B cell (primary cell): Measurements from ENCODE around the gene DNAJC4. TPM values are rescaled to one million over a fixed set of nuclear protein-coding genes. Genes with fewer than 3 reads are reported as not detected.

Experiments used
- ATAC-seq: fragments of 200-7000 bp; cut with Tn5 transposase; one replicate; pipeline ENCODE4 v1.10.0; 2021; ENCODE audit warnings: low read depth, mild to moderate bottlenecking, moderate number of reproducible peaks, moderate library complexity
- CTCF ChIA-PET: fragments of 350-600 bp; sonication (Branson Sonifier 250); formaldehyde crosslinking; loops from one replicate; lab custom pipeline; 2021; ENCODE audit warnings: antibody characterized with exemption, inconsistent platforms; lab: Charles Lee
- POLR2A ChIA-PET: fragments of 350-600 bp; sonication (Branson Sonifier 250); formaldehyde crosslinking; loops from one replicate; lab custom pipeline; 2021; ENCODE audit warnings: antibody characterized with exemption; lab: Charles Lee
- DNase-seq: peaks from one replicate; pipeline ENCODE4 v3.0.0; 2013
- H2AFZ ChIP-seq: 2 replicates; pipeline ENCODE4 v1.6.1; 2012; ENCODE audit warnings: mild to moderate bottlenecking, low read depth, low read length; ENCODE audit not compliant: insufficient read depth, poor library complexity, severe bottlenecking
- H3K27ac ChIP-seq, 2 donors: 1 replicate in 1 of 2; 2 replicates in 1 of 2; pipeline ENCODE4 v1.5.1; 2012 to 2013; ENCODE audit warnings: low read length in 2 of 2, mild to moderate bottlenecking in 2 of 2, moderate library complexity in 1 of 2
- H3K27me3 ChIP-seq, 4 experiments: fragments of 200-600 bp in 1 of 4; sonication (generic) in 1 of 4; replicated peaks in 1 of 4; 1 replicate in 2 of 4; 2 replicates in 2 of 4; pipeline versions ENCODE4 v1.6.1 to v1.7.0; 2013 to 2016; ENCODE audit warnings: low read length in 3 of 4, mild to moderate bottlenecking in 2 of 4, mixed read lengths in 1 of 4, moderate library complexity in 1 of 4; ENCODE audit not compliant: insufficient read depth in 4 of 4, control insufficient read depth in 3 of 4; ENCODE audit errors: control extremely low read depth in 1 of 4
- H3K36me3 ChIP-seq, 2 experiments: replicated peaks in 1 of 2; 1 replicate in 1 of 2; 2 replicates in 1 of 2; pipeline versions ENCODE4 v1.6.1 to v1.7.1; 2013; ENCODE audit warnings: low read length in 1 of 2; ENCODE audit not compliant: insufficient read depth in 2 of 2, control insufficient read depth in 1 of 2; ENCODE audit errors: control extremely low read depth in 1 of 2, extremely low read depth in 1 of 2
- H3K4me1 ChIP-seq, 2 donors: fragments of 200-600 bp in 1 of 2; sonication (generic) in 1 of 2; 1 replicate in 1 of 2; 2 replicates in 1 of 2; pipeline versions ENCODE4 v1.5.1 to v1.6.1; 2013 to 2017; ENCODE audit warnings: low read length in 2 of 2; ENCODE audit not compliant: control insufficient read depth in 2 of 2, insufficient read depth in 2 of 2
- H3K4me2 ChIP-seq: replicated peaks from 2 replicates; pipeline ENCODE3; 2012; ENCODE audit warnings: mild to moderate bottlenecking, low read depth, low read length; ENCODE audit not compliant: poor library complexity, severe bottlenecking
- H3K4me3 ChIP-seq, 5 experiments: fragments of 200-600 bp in 1 of 5; sonication (generic) in 1 of 5; 1 replicate in 3 of 5; 2 replicates in 2 of 5; pipeline versions ENCODE4 v1.5.1 to v1.7.0; 2011 to 2016; ENCODE audit warnings: low read length in 4 of 5, mild to moderate bottlenecking in 4 of 5, low read depth in 2 of 5, control low read depth in 1 of 5, moderate library complexity in 1 of 5; ENCODE audit not compliant: insufficient read depth in 1 of 5; ENCODE audit errors: control extremely low read depth in 1 of 5, extremely low read depth in 1 of 5
- H3K79me2 ChIP-seq: fragments of 200-600 bp; sonication (generic); one replicate; pipeline ENCODE4 v1.6.0; 2016; ENCODE audit warnings: low read length; ENCODE audit not compliant: control insufficient read depth, insufficient read depth
- H3K9ac ChIP-seq: fragments of 200-600 bp; sonication (generic); 2 replicates; pipeline ENCODE4 v1.6.1; 2017; ENCODE audit warnings: mild to moderate bottlenecking, low read length, moderate library complexity
- H3K9me3 ChIP-seq, 3 donors: one replicate each; pipeline versions ENCODE4 v1.6.1 to v1.7.1; 2013; ENCODE audit warnings: low read length in 2 of 3; ENCODE audit not compliant: control insufficient read depth in 2 of 3, insufficient read depth in 1 of 3; ENCODE audit errors: control extremely low read depth in 1 of 3
- H4K20me1 ChIP-seq: 2 replicates; pipeline ENCODE4 v1.6.0; 2012; ENCODE audit warnings: mild to moderate bottlenecking, low read length; ENCODE audit not compliant: insufficient read depth, control insufficient read depth, poor library complexity, severe bottlenecking
- H3K27ac Mint-ChIP-seq: one replicate; pipeline ENCODE4 v1.8.0; 2021; ENCODE audit warnings: mixed read lengths
- H3K27me3 Mint-ChIP-seq: one replicate; pipeline ENCODE4 v1.8.0; 2021; ENCODE audit warnings: mixed read lengths
- H3K4me1 Mint-ChIP-seq: one replicate; pipeline ENCODE4 v1.8.0; 2021; ENCODE audit warnings: mixed read lengths
- H3K4me3 Mint-ChIP-seq: one replicate; pipeline ENCODE4 v1.8.0; 2021; ENCODE audit warnings: mixed read lengths
- H3K9me3 Mint-ChIP-seq: one replicate; pipeline ENCODE4 v1.8.0; 2022; ENCODE audit warnings: mixed read lengths; ENCODE audit not compliant: insufficient read depth
- CTCF ChIP-seq: fragments of 200-600 bp; IDR thresholded peaks from one replicate; pipeline ENCODE4 v1.8.0; 2022; ENCODE audit warnings: antibody characterized with exemption, mild to moderate bottlenecking
- EZH2 ChIP-seq: IDR thresholded peaks from 2 replicates; pipeline ENCODE4 v1.6.1; 2012; ENCODE audit warnings: borderline replicate concordance, low read depth, mild to moderate bottlenecking, moderate library complexity, low read length; ENCODE audit not compliant: insufficient read depth, poor library complexity, severe bottlenecking
- WGBS: methylation state at CpG from one replicate; pipeline ENCODE4 v1.1.5; 2013; ENCODE audit warnings: missing lambda C conversion rate; ENCODE audit not compliant: insufficient coverage; 5-methylcytosine and 5-hydroxymethylcytosine counted together
- intact Hi-C: fragments of 100-400 bp; cut with micrococcal nuclease; formaldehyde crosslinking; loops from one replicate; pipeline ENCODE4 v1.10.0; 2022
- polyA plus RNA-seq: library from polyadenylated mRNA; depleted of rRNA; stranded (reverse); fragments of >200 nt; gene quantifications from 2 replicates; pipeline ENCODE4 v1.2.3, GENCODE V29; 2012
- total RNA-seq, 2 donors: library from RNA; stranded (reverse); fragments of 120-200 nt in 1 of 2; gene quantifications; 1 replicate in 1 of 2; 2 replicates in 1 of 2; pipeline versions ENCODE4 v1.2.3 to v1.2.4, GENCODE V29; 2013 to 2022

The DNAJC4 gene
- total and polyA plus RNA-seq, 2 donors (not counting 1 experiment from before 2014, with no cell fraction given) = 74.4 to 105 TPM

DNA sequence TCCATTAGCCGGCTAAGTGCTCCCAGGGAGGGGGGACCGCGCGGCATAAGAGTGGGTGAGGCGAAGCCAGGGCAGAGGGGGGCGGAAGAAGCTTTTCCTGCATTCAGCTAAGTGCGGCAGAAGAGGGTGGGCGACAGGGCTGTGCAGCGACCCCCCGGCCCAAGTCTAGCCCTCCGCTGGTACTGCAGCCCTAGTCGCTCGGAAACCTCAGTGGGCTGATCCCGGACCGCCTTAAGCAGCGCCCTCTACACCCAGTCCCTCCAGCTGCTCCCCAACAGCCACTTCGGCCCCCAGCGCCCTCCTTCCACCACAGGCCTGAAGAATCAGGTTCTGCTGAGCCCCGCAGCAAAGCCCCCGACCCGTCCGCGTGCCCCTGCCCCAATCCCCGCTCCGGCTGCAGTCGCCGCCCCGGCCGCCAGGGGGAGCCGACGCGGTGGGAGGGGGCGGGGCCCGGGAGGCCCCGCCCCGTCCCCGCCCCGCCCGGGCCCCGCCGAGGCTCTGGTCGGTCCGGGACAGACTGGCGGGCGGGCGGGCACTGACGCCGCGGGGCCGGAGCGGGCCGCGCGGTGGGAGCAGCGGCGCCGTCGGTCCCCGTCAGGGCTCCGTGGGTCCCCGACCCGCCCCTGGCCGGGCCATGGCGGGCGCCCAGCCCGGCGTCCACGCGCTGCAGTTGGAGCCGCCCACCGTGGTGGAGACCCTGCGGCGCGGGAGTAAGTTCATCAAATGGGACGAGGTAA is 20.8 kb downstream of the DNAJC4 start, which contains the start of gene PLCB3:
PLCB3 (plus strand) TSS at position 515 of the 737 bp plus-strand sequence; CDS start at position 635, 120 bp downstream.
- H4K20me1 ChIP-seq = no peaks in the 10 kb centered on the region
- ATAC-seq (peak; percentile 66), DNase-seq (peak; percentile 78)
- no peaks in the 10 kb centered on the region for H3K27me3 Mint-ChIP-seq
- peak within 1 kb of the TSS; percentile 82 for H2AFZ ChIP-seq
- peak within 1 kb of the TSS; percentile 80 for H3K27ac Mint-ChIP-seq
- H3K9ac ChIP-seq = peak within 1 kb of the TSS; percentile 76
- TF ChIP-seq EZH2 (no peak), CTCF (peak; percentile 78)
- H3K4me2 ChIP-seq = peak within 1 kb of the TSS; percentile 90
- WGBS = under 1% methylated on average over 75 of the region's 75 CpGs
- ChIA-PET CTCF (interaction anchor here (0.8 to 10.4 kb wide), 17 partner anchors 10 to 104 kb away, joined by 3 to 141 read pairs (median 6); partner anchors contain the start of genes BAD, CATSPERZ, DNAJC4 and FERMT3), POLR2A (interaction anchor here (0.6 to 1.8 kb wide), 5 partner anchors 18 to 67 kb away, joined by 3 to 7 read pairs (median 5); partner anchors contain the start of genes BAD, GPR137 and PRDX5)
- intact Hi-C loops = loop anchor here (1.0 kb wide), 4 partner anchors 18 to 53 kb away; partner anchors contain the start of genes BAD, NUDT22 and TRPT1
- peaks cover 17 to 36% of the 10 kb centered on the region in 2 donors for H3K4me1 ChIP-seq
- peaks cover 4% of the 10 kb centered on the region for H3K79me2 ChIP-seq
- no peaks in the 10 kb centered on the region for H3K9me3 ChIP-seq
- H3K27ac ChIP-seq = no peak within 1 kb of the TSS
- H3K4me1 Mint-ChIP-seq = peaks cover 22% of the 10 kb centered on the region
- H3K4me3 ChIP-seq = peak within 1 kb of the TSS; percentile 39 to 87 (median 63)
- peak within 1 kb of the TSS; percentile 89 for H3K4me3 Mint-ChIP-seq
- no peaks in the 10 kb centered on the region for H3K27me3 ChIP-seq
- H3K9me3 Mint-ChIP-seq = no peaks in the 10 kb centered on the region
- no peaks in the 10 kb centered on the region for H3K36me3 ChIP-seq

- intact Hi-C loops = loop anchor here (1.0 kb wide), 4 partner anchors 18 to 53 kb away; partner anchors contain the start of genes BAD, NUDT22 and TRPT1
- H4K20me1 ChIP-seq = no peaks in the 10 kb centered on the region
- Mint-ChIP-seq H3K4me1 (peaks cover 22% of the 10 kb centered on the region), H3K9me3 (no peaks in the 10 kb centered on the region), H3K27me3 (no peaks in the 10 kb centered on the region), H3K4me3 (peak overlapping the region; percentile 88), H3K27ac (peak overlapping the region; percentile 76)
- peak overlapping the region; percentile 90 for H3K4me2 ChIP-seq
- POLR2A ChIA-PET = interaction anchor here (0.7 to 1.2 kb wide), 3 partner anchors 9 to 33 kb away, joined by 3 to 6 read pairs (median 5); partner anchors contain the start of genes BAD and GPR137
- TF ChIP-seq EZH2 (no peak), CTCF (no peak)
- CTCF ChIA-PET = interaction anchor here (0.7 to 10.4 kb wide), 13 partner anchors 10 to 104 kb away, joined by 3 to 141 read pairs (median 6); partner anchors contain the start of genes CATSPERZ, FERMT3, FKBP2 and NUDT22
- no peaks in the 10 kb centered on the region for H3K9me3 ChIP-seq
- ATAC-seq = no peak
- H3K79me2 ChIP-seq = peaks cover 4% of the 10 kb centered on the region
- peak overlapping the region; percentile 39 to 87 (median 63) for H3K4me3 ChIP-seq
- DNase-seq = no peak
- no peaks in the 10 kb centered on the region for H3K27me3 ChIP-seq
- H3K36me3 ChIP-seq = no peaks in the 10 kb centered on the region
- H3K4me1 ChIP-seq = peaks cover 17 to 35% of the 10 kb centered on the region in 2 donors
- H3K27ac ChIP-seq = no peak overlapping the region
- peak overlapping the region; percentile 82 for H2AFZ ChIP-seq
- peak overlapping the region; percentile 76 for H3K9ac ChIP-seq
- WGBS = 0% methylated on average over 18 of the region's 18 CpGs
Observed at GRCh38 chr11:64251753-64252002, 21.3 kb downstream of the DNAJC4 start.
